ENCODE measurements around the gene RAPGEF5.

Gene RAPGEF5

GRCh38 chr7:22377703-22378102 lies 20.7 kb upstream of the RAPGEF5 start:
- no peak for DNase-seq (ENCODE audit: low spot score)

- no peak for DNase-seq (ENCODE audit: low spot score)
Measured at GRCh38 chr7:22375359-22376048, 18.6 kb upstream of the RAPGEF5 start.

GRCh38 chr7:22373911-22374310 lies 17.0 kb upstream of the RAPGEF5 start:
- DNase-seq (ENCODE audit: low spot score): no peak

- DNase-seq (ENCODE audit: low spot score): no peak
Measured at GRCh38 chr7:22373388-22373787, 16.4 kb upstream of the RAPGEF5 start.

- DNase-seq (ENCODE audit: low spot score): no peak
Measured at GRCh38 chr7:22372863-22373262, 15.9 kb upstream of the RAPGEF5 start.

GRCh38 chr7:22371878-22372277 lies 14.9 kb upstream of the RAPGEF5 start:
- DNase-seq (ENCODE audit: low spot score): no peak

- no peak for DNase-seq (ENCODE audit: low spot score)
Measured at GRCh38 chr7:22364900-22365299, 7.9 kb upstream of the RAPGEF5 start.

GRCh38 chr7:22363756-22364422 lies 6.9 kb upstream of the RAPGEF5 start:
- peak; percentile 92 for DNase-seq (ENCODE audit: low spot score)

- DNase-seq (ENCODE audit: low spot score): no peak
Measured at GRCh38 chr7:22361795-22362194, 4.8 kb upstream of the RAPGEF5 start.

- DNase-seq (ENCODE audit: low spot score): peak; percentile 53
Measured at GRCh38 chr7:22361320-22361719, 4.4 kb upstream of the RAPGEF5 start.

GRCh38 chr7:22358820-22359697 lies 2.1 kb upstream of the RAPGEF5 start:
- DNase-seq (ENCODE audit: low spot score): no peak

GRCh38 chr7:22357311-22358175 lies 589 bp upstream of the RAPGEF5 start:
- peak; percentile 35 for DNase-seq (ENCODE audit: low spot score)

- DNase-seq (ENCODE audit: low spot score): peak; percentile 69
Measured at GRCh38 chr7:22356010-22356691, 803 bp downstream of the RAPGEF5 start.

GRCh38 chr7:22355620-22356009 lies 1.3 kb downstream of the RAPGEF5 start:
- DNase-seq (ENCODE audit: low spot score): no peak

- DNase-seq (ENCODE audit: low spot score): no peak
Measured at GRCh38 chr7:22354462-22354861, 2.5 kb downstream of the RAPGEF5 start.

- no peak for DNase-seq (ENCODE audit: low spot score)
Measured at GRCh38 chr7:22352887-22353286, 4.1 kb downstream of the RAPGEF5 start.

GRCh38 chr7:22351878-22352277 lies 5.1 kb downstream of the RAPGEF5 start:
- no peak for DNase-seq (ENCODE audit: low spot score)

- peak; percentile 45 for DNase-seq (ENCODE audit: low spot score)
Measured at GRCh38 chr7:22351329-22351692, 5.6 kb downstream of the RAPGEF5 start.

- DNase-seq (ENCODE audit: low spot score): peak; percentile 44
Measured at GRCh38 chr7:22350466-22351328, 6.3 kb downstream of the RAPGEF5 start.

GRCh38 chr7:22348379-22348778 lies 8.6 kb downstream of the RAPGEF5 start:
- DNase-seq (ENCODE audit: low spot score): no peak
